Effector memory CD4-positive, alpha-beta T cell (primary cell): ENCODE data around the gene FAM200B.

Experiments used
- DNase-seq, 3 donors: peaks; one replicate each; pipeline ENCODE4 v3.0.0-alpha.2; 2020
- H3K27ac ChIP-seq: 2 replicates; pipeline ENCODE4 v1.7.0; 2013; ENCODE audit warnings: mild to moderate bottlenecking, low read length, moderate library complexity; ENCODE audit not compliant: insufficient read depth, poor library complexity, severe bottlenecking
- H3K27me3 ChIP-seq: replicated peaks from 2 replicates; pipeline ENCODE4 v1.7.0; 2013; ENCODE audit warnings: mild to moderate bottlenecking, low read length; ENCODE audit not compliant: insufficient read depth, control insufficient read depth, poor library complexity, severe bottlenecking
- H3K36me3 ChIP-seq: 2 replicates; pipeline ENCODE4 v1.7.0; 2013; ENCODE audit warnings: mild to moderate bottlenecking, low read length, moderate library complexity; ENCODE audit not compliant: control insufficient read depth, insufficient read depth
- H3K4me1 ChIP-seq: 2 replicates; pipeline ENCODE4 v1.7.0; 2013; ENCODE audit warnings: low read length, mild to moderate bottlenecking; ENCODE audit not compliant: control insufficient read depth, insufficient read depth, poor library complexity, severe bottlenecking
- H3K4me3 ChIP-seq: 2 replicates; pipeline ENCODE4 v1.7.0; 2013; ENCODE audit warnings: low read length, low read depth, mild to moderate bottlenecking; ENCODE audit not compliant: insufficient read depth, poor library complexity, severe bottlenecking
- H3K9me3 ChIP-seq: 2 replicates; pipeline ENCODE4 v1.7.0; 2013; ENCODE audit warnings: mild to moderate bottlenecking, low read length, moderate library complexity; ENCODE audit not compliant: control insufficient read depth

Gene FAM200B

DNA sequence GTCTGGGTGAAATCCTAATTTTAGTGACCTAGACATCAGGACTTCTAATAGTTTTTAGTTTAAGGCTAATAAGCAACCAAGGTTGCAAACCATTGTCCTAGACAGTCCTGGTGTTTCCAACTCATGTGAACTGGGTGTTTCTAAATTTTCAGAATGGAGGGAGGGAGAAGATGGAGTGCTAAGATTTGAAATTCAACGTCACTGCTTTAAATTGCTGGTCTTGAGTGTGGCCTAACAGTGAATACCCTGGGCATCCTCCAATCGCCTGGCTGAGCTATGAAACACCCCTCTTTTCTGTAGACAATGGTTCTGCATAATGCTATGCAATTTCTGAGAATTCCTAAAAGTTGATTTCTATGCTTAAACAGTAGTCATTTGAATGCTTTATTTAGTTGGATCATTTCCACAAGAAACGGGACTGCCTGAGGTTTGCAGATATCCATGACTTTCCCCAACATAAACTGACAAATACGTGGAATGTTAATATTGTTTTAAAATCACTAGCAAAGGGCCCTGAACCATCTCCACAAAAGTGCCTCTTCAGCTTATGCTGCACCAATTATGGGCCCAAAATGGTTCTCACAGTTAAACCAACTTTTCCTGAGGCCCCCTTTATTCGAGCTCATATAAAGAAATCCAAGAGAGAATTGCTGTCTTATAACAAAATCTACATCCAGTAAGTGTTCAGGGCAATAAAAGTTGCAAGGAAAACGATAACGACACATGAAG is 27.6 kb upstream of the FAM200B start:
- peaks cover 43% of the 10 kb centered on the region for H3K4me1 ChIP-seq
- DNase-seq: no peak
- no peaks in the 10 kb centered on the region for H3K36me3 ChIP-seq
- H3K27me3 ChIP-seq: no peaks in the 10 kb centered on the region
- H3K27ac ChIP-seq: peak overlapping the region; percentile 92
- peak overlapping the region; percentile 95 for H3K4me3 ChIP-seq
- H3K9me3 ChIP-seq: no peaks in the 10 kb centered on the region

- H3K4me3 ChIP-seq: peak overlapping the region; percentile 95
- H3K4me1 ChIP-seq: peaks cover 39% of the 10 kb centered on the region
- DNase-seq: peak; percentile 9 to 16 (median 15)
Observed at GRCh38 chr4:15654593-15655222, 26.9 kb upstream of the FAM200B start.

DNA sequence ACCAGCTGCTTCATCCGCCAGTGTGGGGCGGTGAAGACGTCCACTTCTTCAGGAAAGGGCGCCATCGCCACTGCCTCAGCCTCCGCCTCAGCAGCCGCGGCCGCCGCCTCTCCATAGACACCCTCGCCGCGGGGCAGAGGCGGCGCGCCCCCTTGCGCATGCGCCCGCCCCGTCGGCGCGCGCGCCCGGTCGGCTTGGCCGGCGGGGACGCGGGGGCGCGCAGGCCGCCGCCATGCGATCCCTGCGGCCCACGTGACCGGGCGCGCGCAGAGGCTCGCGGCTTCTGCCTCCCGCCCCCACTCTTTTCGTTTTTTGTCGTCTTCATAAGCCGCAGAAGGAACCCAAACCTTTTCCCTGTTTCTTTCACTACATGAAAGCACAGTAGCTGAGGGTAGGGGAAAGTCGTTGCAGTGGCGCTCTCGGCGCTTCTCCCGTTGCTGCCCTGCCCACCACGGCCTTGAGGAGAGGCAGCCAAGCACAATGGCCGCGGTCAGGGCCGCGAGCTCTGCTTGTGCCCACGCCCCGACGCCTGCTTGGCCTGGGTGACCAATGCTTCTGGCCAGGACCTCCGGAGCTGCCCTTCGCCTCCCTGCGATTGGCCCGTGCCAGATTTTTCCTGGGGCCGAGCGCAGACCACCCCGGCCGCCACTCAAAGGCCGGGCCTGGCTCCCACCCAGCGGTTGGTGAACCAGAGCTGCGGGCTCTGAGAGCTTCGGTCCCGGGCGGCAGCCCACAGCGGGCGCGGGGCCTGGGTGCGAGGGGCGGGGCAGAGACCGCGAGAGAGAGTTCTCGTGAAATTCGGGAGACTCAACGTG is 26.2 kb upstream of the FAM200B start, which contains the start of gene FBXL5:
FBXL5 (minus strand) TSS at position 135 of the 815 bp plus-strand sequence; CDS start at position 65, 70 bp downstream.
- DNase-seq: peak; percentile 69 to 76 (median 71)
- peak within 1 kb of the TSS; percentile 92 for H3K27ac ChIP-seq
- H3K36me3 ChIP-seq: no peaks in the 10 kb centered on the region
- no peaks in the 10 kb centered on the region for H3K9me3 ChIP-seq
- H3K4me3 ChIP-seq: peak within 1 kb of the TSS; percentile 95
- no peaks in the 10 kb centered on the region for H3K27me3 ChIP-seq
- H3K4me1 ChIP-seq: peaks cover 33% of the 10 kb centered on the region

More at GRCh38 chr4:15654593-15655222, 26.9 kb upstream of the FAM200B start:
- H3K27me3 ChIP-seq: no peaks in the 10 kb centered on the region
- peak overlapping the region; percentile 92 for H3K27ac ChIP-seq
- H3K9me3 ChIP-seq: no peaks in the 10 kb centered on the region
- no peaks in the 10 kb centered on the region for H3K36me3 ChIP-seq

DNA sequence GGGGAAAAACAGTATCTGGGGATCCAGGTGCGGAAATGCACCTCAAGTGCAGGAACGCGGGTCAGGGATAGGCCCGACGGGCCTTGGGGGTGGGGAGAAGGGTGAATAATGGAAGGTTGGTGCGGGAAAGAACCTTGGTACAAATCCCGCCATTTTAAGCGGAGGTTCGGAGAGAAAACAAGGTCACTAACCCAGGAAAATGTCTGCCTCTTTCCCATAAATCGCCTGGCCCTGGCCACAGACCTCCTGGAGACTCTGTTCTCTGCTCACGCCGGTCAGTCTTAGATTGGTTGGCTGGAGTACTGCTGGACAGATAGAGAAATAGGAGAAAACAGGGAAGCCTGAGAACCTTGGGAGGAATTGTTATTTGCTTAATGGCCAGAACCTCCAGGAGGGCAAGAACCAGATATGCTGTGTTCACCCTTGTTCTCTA is 25.6 kb upstream of the FAM200B start:
- no peak for DNase-seq

DNA sequence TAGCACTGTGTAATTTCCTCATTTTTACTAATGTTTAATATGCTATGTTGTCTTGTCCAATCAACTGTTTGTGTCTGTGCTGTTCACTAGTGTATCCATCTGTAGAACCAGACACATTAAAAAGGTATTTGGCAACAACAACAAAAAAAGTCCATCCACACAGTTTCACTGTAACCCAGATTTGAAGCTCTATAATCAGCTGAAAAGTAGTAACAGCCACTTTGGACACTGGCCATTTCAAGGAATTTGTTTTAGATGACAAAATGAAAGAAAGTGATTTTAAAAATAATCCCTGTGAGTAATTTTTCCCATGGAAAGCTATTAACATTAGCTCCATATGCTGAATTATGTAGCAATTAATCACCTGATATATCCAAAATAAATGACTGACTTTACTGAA is 24.3 kb upstream of the FAM200B start:
- no peaks in the 10 kb centered on the region for H3K27me3 ChIP-seq
- H3K36me3 ChIP-seq: no peaks in the 10 kb centered on the region
- H3K9me3 ChIP-seq: no peaks in the 10 kb centered on the region
- no peak overlapping the region for H3K27ac ChIP-seq
- no peak overlapping the region for H3K4me3 ChIP-seq
- peaks cover 15% of the 10 kb centered on the region for H3K4me1 ChIP-seq
- no peak for DNase-seq

More for the DNA sequence above, 25.6 kb upstream of the FAM200B start:
- peaks cover 28% of the 10 kb centered on the region for H3K4me1 ChIP-seq
- H3K36me3 ChIP-seq: no peaks in the 10 kb centered on the region
- no peaks in the 10 kb centered on the region for H3K27me3 ChIP-seq
- no peaks in the 10 kb centered on the region for H3K9me3 ChIP-seq
- peak overlapping the region; percentile 95 for H3K4me3 ChIP-seq
- H3K27ac ChIP-seq: peak overlapping the region; percentile 92

DNA sequence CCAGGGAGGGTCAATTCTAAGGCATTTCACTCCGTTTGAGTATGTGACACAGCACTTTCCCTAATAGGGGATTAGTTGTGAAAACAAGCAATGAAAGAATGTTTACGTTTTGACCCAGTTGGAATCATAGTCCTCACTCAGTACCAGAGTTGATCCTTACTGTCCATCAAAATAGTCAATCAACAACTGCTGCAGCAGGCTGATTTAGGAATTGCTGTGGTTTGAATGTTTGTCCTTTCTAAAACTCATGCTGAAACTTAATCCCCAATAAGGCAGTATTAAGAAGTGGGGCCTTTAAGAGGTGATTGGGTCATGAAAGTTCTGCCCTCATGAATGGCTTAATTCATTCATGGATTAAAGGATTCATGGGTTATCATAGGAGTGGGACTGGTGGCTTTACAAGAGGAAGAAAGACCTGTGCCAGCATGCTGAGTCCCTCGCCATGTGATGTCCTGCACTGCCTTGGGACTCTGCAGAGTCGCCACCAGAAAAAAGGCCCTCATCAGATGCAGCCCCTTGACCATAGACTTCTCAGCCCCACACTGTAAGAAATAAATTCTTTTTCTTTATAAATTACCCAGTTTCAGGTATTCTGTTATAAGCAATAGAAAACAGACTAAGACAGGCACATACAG is 23.4 kb upstream of the FAM200B start:
- H3K27me3 ChIP-seq: no peaks in the 10 kb centered on the region
- no peak for DNase-seq
- H3K4me1 ChIP-seq: peaks cover 10% of the 10 kb centered on the region
- no peaks in the 10 kb centered on the region for H3K36me3 ChIP-seq
- no peak overlapping the region for H3K4me3 ChIP-seq
- no peaks in the 10 kb centered on the region for H3K9me3 ChIP-seq
- H3K27ac ChIP-seq: no peak overlapping the region

GRCh38 chr4:15658781-15659180 is 22.8 kb upstream of the FAM200B start:
- Histone ChIP-seq H3K36me3 (no peaks in the 10 kb centered on the region), H3K27me3 (no peaks in the 10 kb centered on the region), H3K9me3 (no peaks in the 10 kb centered on the region), H3K4me1 (peaks cover 7% of the 10 kb centered on the region), H3K27ac (no peak overlapping the region), H3K4me3 (no peak overlapping the region)
- no peak for DNase-seq

GRCh38 chr4:15659768-15660570 is 21.7 kb upstream of the FAM200B start:
- DNase-seq: no peak
- no peak overlapping the region for H3K4me3 ChIP-seq
- H3K27ac ChIP-seq: no peak overlapping the region
- H3K27me3 ChIP-seq: no peaks in the 10 kb centered on the region
- no peaks in the 10 kb centered on the region for H3K4me1 ChIP-seq
- H3K36me3 ChIP-seq: no peaks in the 10 kb centered on the region
- no peaks in the 10 kb centered on the region for H3K9me3 ChIP-seq

DNA sequence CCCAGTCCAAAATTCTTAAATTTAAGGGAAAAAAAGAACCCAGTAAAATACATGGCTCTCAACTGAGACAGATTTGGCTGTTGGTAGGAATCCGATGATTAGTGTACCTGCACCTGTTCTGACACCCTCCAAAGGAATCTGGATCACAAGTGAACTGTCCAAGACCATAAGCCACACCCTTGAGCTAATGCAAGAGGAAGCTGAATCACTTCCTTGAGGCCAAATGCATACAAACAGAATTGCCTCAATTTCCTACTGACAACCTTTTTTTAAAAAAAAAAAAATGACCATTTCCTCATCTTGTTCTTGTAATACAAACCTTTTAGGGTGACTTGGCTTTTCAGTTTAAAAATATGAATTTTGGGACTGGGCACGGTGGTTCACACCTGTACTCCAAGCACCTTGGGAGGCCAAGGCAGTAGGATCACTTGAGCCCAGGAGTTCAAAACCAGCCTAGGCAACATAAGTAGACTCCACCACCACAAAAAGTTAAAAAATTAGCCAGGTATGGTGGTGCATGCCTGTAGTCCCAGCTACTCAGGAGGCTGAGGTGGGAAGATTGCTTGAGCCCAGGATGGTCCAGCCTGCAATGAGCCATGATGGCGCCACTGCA is 15.8 kb upstream of the FAM200B start:
- no peak for DNase-seq
- Histone ChIP-seq H3K27ac (no peak overlapping the region), H3K27me3 (no peaks in the 10 kb centered on the region), H3K9me3 (no peaks in the 10 kb centered on the region), H3K4me3 (no peak overlapping the region), H3K4me1 (no peaks in the 10 kb centered on the region), H3K36me3 (no peaks in the 10 kb centered on the region)
